Stomach smooth muscle (tissue), 2 donors: ENCODE measurements around the gene SLC35F5.
A peak's percentile ranks its signal among the peaks of the same experiment; 100 is the strongest.

Source experiments
- H3K27ac ChIP-seq: one replicate; pipeline ENCODE4 v1.7.0; 2013; ENCODE audit warnings: mild to moderate bottlenecking, low read length, inconsistent platforms
- H3K27me3 ChIP-seq, 2 donors: one replicate each; pipeline ENCODE4 v1.7.0; 2013; ENCODE audit warnings: low read length in 2 of 2; ENCODE audit not compliant: insufficient read depth in 2 of 2, control insufficient read depth in 1 of 2
- H3K36me3 ChIP-seq, 2 donors: one replicate each; pipeline ENCODE4 v1.7.0; 2013; ENCODE audit warnings: low read length in 2 of 2; ENCODE audit not compliant: control insufficient read depth in 2 of 2, insufficient read depth in 2 of 2
- H3K4me1 ChIP-seq: one replicate; pipeline ENCODE4 v1.7.0; 2013; ENCODE audit warnings: low read length; ENCODE audit not compliant: control insufficient read depth, insufficient read depth
- H3K4me3 ChIP-seq, 2 donors: one replicate each; pipeline ENCODE4 v1.7.0; 2013; ENCODE audit warnings: low read length in 2 of 2
- H3K9ac ChIP-seq, 2 donors: one replicate each; pipeline ENCODE4 v1.7.0; 2013; ENCODE audit warnings: low read length in 2 of 2, mild to moderate bottlenecking in 1 of 2
- H3K9me3 ChIP-seq, 2 donors: one replicate each; pipeline ENCODE4 v1.7.0; 2013; ENCODE audit warnings: low read length in 2 of 2; ENCODE audit not compliant: control insufficient read depth in 2 of 2
- donor health status: healthy.
- donor health status: Pancreatic carcinoma.

Gene SLC35F5

DNA sequence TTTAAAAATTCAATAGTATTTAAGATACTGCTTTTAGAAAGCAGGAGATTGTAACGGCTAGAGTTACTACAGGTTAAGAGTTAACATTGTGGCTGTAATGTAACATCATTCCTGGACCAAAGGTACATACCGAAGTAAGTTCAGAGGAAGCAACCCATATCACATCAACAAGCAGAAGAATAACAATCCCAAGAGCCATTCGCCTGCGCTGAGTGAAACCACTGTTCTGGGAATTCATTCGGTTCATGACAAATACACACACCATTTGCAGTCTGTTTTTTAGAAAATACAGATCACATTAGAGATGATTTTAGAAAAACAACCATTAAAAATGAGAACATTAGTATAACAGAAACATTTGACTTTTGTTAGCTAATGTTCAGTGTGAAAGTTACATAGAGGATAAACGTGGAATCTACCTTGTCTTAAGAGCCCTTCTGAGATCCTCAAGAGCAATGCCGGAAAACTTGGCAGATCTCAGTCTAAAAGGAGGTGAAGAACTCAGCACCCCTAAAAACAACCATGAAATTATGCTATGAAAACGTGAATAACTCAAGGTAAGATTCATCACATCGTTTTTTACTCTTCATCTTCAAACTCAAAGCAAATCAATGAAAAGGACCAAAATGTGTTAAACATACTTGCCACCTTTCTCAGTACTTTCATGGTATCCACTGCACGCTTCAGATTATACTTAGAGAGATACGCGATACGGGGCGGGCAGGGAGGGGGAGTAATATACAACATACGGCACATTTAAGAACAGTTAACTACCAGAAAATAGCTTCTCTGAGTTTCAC, 1.2 kb downstream of the SLC35F5 start:
- H3K4me3 ChIP-seq = peak overlapping the region; percentile 91 to 93
- H3K27me3 ChIP-seq = no peaks in the 10 kb centered on the region
- H3K9me3 ChIP-seq = no peaks in the 10 kb centered on the region
- H3K9ac ChIP-seq = peak overlapping the region; percentile 90 to 95
- peaks cover 7% of the 10 kb centered on the region in 2 donors for H3K36me3 ChIP-seq
- no peak overlapping the region for H3K27ac ChIP-seq
- H3K4me1 ChIP-seq = peaks cover 11% of the 10 kb centered on the region

- H3K4me1 ChIP-seq = peaks cover 9% of the 10 kb centered on the region
Observed at GRCh38 chr2:113754160-113754559, 2.3 kb downstream of the SLC35F5 start.

GRCh38 chr2:113750385-113750784, 6.1 kb downstream of the SLC35F5 start:
- no peak overlapping the region for H3K4me3 ChIP-seq
- H3K9ac ChIP-seq = no peak overlapping the region
- H3K27me3 ChIP-seq = no peaks in the 10 kb centered on the region
- no peaks in the 10 kb centered on the region for H3K9me3 ChIP-seq
- H3K4me1 ChIP-seq = peaks cover 3% of the 10 kb centered on the region
- H3K36me3 ChIP-seq = peaks cover 15 to 21% of the 10 kb centered on the region in 2 donors
- H3K27ac ChIP-seq = no peak overlapping the region

More at GRCh38 chr2:113754160-113754559, 2.3 kb downstream of the SLC35F5 start:
- no peak overlapping the region for H3K4me3 ChIP-seq
- no peaks in the 10 kb centered on the region for H3K9me3 ChIP-seq
- peak overlapping the region in 1 of 2 donors; percentile 9 for H3K9ac ChIP-seq
- peaks cover 8% of the 10 kb centered on the region in 2 donors for H3K36me3 ChIP-seq
- H3K27ac ChIP-seq = no peak overlapping the region
- H3K27me3 ChIP-seq = no peaks in the 10 kb centered on the region

- H3K4me3 ChIP-seq = no peak overlapping the region
- H3K9me3 ChIP-seq = no peaks in the 10 kb centered on the region
- H3K27me3 ChIP-seq = no peaks in the 10 kb centered on the region
- H3K4me1 ChIP-seq = no peaks in the 10 kb centered on the region
- no peak overlapping the region for H3K27ac ChIP-seq
- H3K9ac ChIP-seq = no peak overlapping the region
- H3K36me3 ChIP-seq = peaks cover 24 to 40% of the 10 kb centered on the region in 2 donors
Observed at GRCh38 chr2:113741091-113741490, 15.4 kb downstream of the SLC35F5 start.

DNA sequence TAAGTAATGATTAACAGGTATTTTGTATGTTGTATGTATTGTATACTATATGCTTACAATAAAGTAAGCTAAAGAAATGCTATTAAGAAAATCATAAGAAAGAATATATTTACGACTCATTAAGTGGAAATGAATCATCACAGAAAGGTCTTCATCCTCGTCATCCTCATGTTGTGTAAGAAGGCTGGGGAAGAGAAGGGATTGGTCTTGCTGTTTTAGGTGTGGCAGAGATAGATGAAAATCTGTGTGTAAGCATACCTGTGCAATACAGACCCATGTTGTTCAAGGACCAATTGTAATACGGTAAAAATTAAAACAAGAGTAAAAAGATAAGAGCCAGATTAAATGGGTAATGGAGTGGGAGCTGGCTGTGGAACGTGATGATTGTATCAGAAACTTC, 16.6 kb downstream of the SLC35F5 start:
- no peak overlapping the region for H3K4me3 ChIP-seq
- no peak overlapping the region for H3K9ac ChIP-seq
- no peaks in the 10 kb centered on the region for H3K27me3 ChIP-seq
- no peaks in the 10 kb centered on the region for H3K9me3 ChIP-seq
- H3K36me3 ChIP-seq = peaks cover 26 to 43% of the 10 kb centered on the region in 2 donors
- no peak overlapping the region for H3K27ac ChIP-seq
- H3K4me1 ChIP-seq = no peaks in the 10 kb centered on the region

GRCh38 chr2:113734185-113734584, 22.3 kb downstream of the SLC35F5 start:
- Histone ChIP-seq H3K9ac (no peak overlapping the region), H3K9me3 (no peaks in the 10 kb centered on the region), H3K4me1 (no peaks in the 10 kb centered on the region), H3K27ac (no peak overlapping the region), H3K4me3 (no peak overlapping the region), H3K27me3 (no peaks in the 10 kb centered on the region), H3K36me3 (peaks cover 13 to 27% of the 10 kb centered on the region in 2 donors)

DNA sequence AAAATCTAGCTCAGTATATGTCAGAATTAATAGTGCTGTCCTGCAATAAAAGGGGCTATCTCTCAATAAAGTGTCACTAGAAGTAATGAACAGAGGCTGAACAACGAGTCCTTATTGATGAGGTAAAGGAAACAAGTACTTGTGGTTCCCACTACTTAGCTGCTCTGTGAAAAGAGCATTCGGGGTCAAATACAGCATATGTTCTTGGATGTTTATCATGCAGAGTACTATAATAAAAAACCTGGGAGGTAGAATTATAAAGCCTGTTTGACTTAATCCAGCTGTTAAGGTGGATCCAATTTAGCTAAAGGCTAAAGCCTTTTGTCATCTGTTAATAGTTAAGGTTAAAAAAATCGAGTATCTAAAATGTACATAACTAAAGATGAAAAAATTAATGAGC, 32.4 kb downstream of the SLC35F5 start:
- Histone ChIP-seq H3K9me3 (no peaks in the 10 kb centered on the region), H3K9ac (no peak overlapping the region), H3K27me3 (no peaks in the 10 kb centered on the region), H3K4me3 (no peak overlapping the region), H3K4me1 (no peaks in the 10 kb centered on the region), H3K36me3 (peaks cover 15 to 24% of the 10 kb centered on the region in 2 donors), H3K27ac (no peak overlapping the region)

- H3K36me3 ChIP-seq = peaks cover 12 to 22% of the 10 kb centered on the region in 2 donors
- no peak overlapping the region for H3K4me3 ChIP-seq
- H3K4me1 ChIP-seq = no peaks in the 10 kb centered on the region
- no peak overlapping the region for H3K27ac ChIP-seq
- no peaks in the 10 kb centered on the region for H3K9me3 ChIP-seq
- H3K9ac ChIP-seq = no peak overlapping the region
- H3K27me3 ChIP-seq = no peaks in the 10 kb centered on the region
Observed at GRCh38 chr2:113723411-113723810, 33.0 kb downstream of the SLC35F5 start.

GRCh38 chr2:113720167-113720566, 36.3 kb downstream of the SLC35F5 start:
- Histone ChIP-seq H3K36me3 (peaks cover 15 to 26% of the 10 kb centered on the region in 2 donors), H3K4me3 (no peak overlapping the region), H3K9ac (no peak overlapping the region), H3K27me3 (no peaks in the 10 kb centered on the region), H3K4me1 (no peaks in the 10 kb centered on the region), H3K27ac (no peak overlapping the region), H3K9me3 (no peaks in the 10 kb centered on the region)

- Histone ChIP-seq H3K4me1 (no peaks in the 10 kb centered on the region), H3K9ac (no peak overlapping the region), H3K27me3 (no peaks in the 10 kb centered on the region), H3K9me3 (no peaks in the 10 kb centered on the region), H3K27ac (no peak overlapping the region), H3K36me3 (peaks cover 16 to 21% of the 10 kb centered on the region in 2 donors), H3K4me3 (no peak overlapping the region)
Observed at GRCh38 chr2:113716291-113716690, 40.2 kb downstream of the SLC35F5 start.

- Histone ChIP-seq H3K9me3 (no peaks in the 10 kb centered on the region), H3K27ac (no peak overlapping the region), H3K36me3 (peaks cover 14 to 18% of the 10 kb centered on the region in 2 donors), H3K4me1 (no peaks in the 10 kb centered on the region), H3K9ac (no peak overlapping the region), H3K4me3 (no peak overlapping the region), H3K27me3 (no peaks in the 10 kb centered on the region)
Observed at GRCh38 chr2:113712941-113713340, 43.5 kb downstream of the SLC35F5 start.
